Sciatic nerve (tissue), 2 donors: ENCODE results near the gene SMOC2. TPM values are rescaled to one million over a fixed set of nuclear protein-coding genes. Genes with fewer than 3 reads are reported as not detected.
"Not testable (repeated sequence)": the region's sequence is repeated elsewhere in the genome, so short reads cannot be mapped to it uniquely, and the experiment has no call there.

ENCODE experiments used
- ATAC-seq: fragments of 200-7000 bp; cut with Tn5 transposase; one replicate; pipeline ENCODE4 v1.9.1; 2020; ENCODE audit warnings: mild to moderate bottlenecking, moderate library complexity
- DNase-seq: peaks from one replicate; pipeline ENCODE4 v3.0.0-alpha.2; 2020; ENCODE audit warnings: low spot score
- intact Hi-C: fragments of 100-400 bp; cut with DNase I; formaldehyde crosslinking; loops from one replicate; pipeline ENCODE4 v1.14.2; 2022
- total RNA-seq: library from RNA; stranded (reverse); fragmentation: NEBNext Ultra II Directional; extraction: Animal tissue kit (Norgen Biotek cat#: 25700); gene quantifications from one replicate; pipeline ENCODE4 v1.2.1, GENCODE V29; 2021
- donor health status: DM: no; HTN: no; CAD: no.
- donor health status: DM: no; HTN: no; CAD: no.

Gene SMOC2
- total RNA-seq, 1 donor from 2014 or later: 45.6 TPM

- intact Hi-C loops: no loop called here
- peak; percentile 8 for ATAC-seq
- no peak for DNase-seq
These were observed 165.7 kb downstream of the SMOC2 start for GRCh38 chr6:168606722-168607121.

GRCh38 chr6:168607272-168608112, 166.5 kb downstream of the SMOC2 start:
- no peak for DNase-seq
- intact Hi-C loops: no loop called here
- ATAC-seq: peak; percentile 51

GRCh38 chr6:168608113-168608400, 167.1 kb downstream of the SMOC2 start:
- ATAC-seq: no peak
- no peak for DNase-seq
- intact Hi-C loops: no loop called here

GRCh38 chr6:168609026-168609685, 168.2 kb downstream of the SMOC2 start:
- DNase-seq (no peak), ATAC-seq (no peak)
- intact Hi-C loops: no loop called here

GRCh38 chr6:168609914-168610490, 169.0 kb downstream of the SMOC2 start:
- ATAC-seq (no peak), DNase-seq (no peak)
- intact Hi-C loops: no loop called here

GRCh38 chr6:168610966-168611365, 170.0 kb downstream of the SMOC2 start:
- DNase-seq, ATAC-seq, intact Hi-C loops: not testable (repeated sequence)

- ATAC-seq (no peak), DNase-seq (no peak)
- intact Hi-C loops: no loop called here
These were observed 170.7 kb downstream of the SMOC2 start for GRCh38 chr6:168611691-168612090.

GRCh38 chr6:168612586-168612985, 171.6 kb downstream of the SMOC2 start:
- ATAC-seq (no peak), DNase-seq (no peak)
- intact Hi-C loops: no loop called here

- ATAC-seq (no peak), DNase-seq (no peak)
- intact Hi-C loops: no loop called here
These were observed 174.9 kb downstream of the SMOC2 start for GRCh38 chr6:168615837-168616236.

GRCh38 chr6:168616816-168617765, 176.1 kb downstream of the SMOC2 start:
- intact Hi-C loops: no loop called here
- DNase-seq: no peak
- ATAC-seq: peak; percentile 88

- ATAC-seq: no peak
- intact Hi-C loops: no loop called here
- DNase-seq: no peak
These were observed 177.7 kb downstream of the SMOC2 start for GRCh38 chr6:168618546-168619315.

GRCh38 chr6:168619560-168620314, 178.8 kb downstream of the SMOC2 start:
- ATAC-seq (no peak), DNase-seq (no peak)
- intact Hi-C loops: no loop called here

- no peak for ATAC-seq
- DNase-seq: no peak
- intact Hi-C loops: no loop called here
These were observed 179.6 kb downstream of the SMOC2 start for GRCh38 chr6:168620578-168620977.

- no peak for DNase-seq
- ATAC-seq: no peak
- intact Hi-C loops: no loop called here
These were observed 182.8 kb downstream of the SMOC2 start for GRCh38 chr6:168623736-168624135.

GRCh38 chr6:168624540-168624939, 183.6 kb downstream of the SMOC2 start:
- DNase-seq (no peak), ATAC-seq (no peak)
- intact Hi-C loops: no loop called here

- intact Hi-C loops: no loop called here
- ATAC-seq (no peak), DNase-seq (no peak)
These were observed 184.0 kb downstream of the SMOC2 start for GRCh38 chr6:168624948-168625347.

- DNase-seq (no peak), ATAC-seq (peak; percentile 30)
- intact Hi-C loops: no loop called here
These were observed 184.6 kb downstream of the SMOC2 start for GRCh38 chr6:168625602-168626001.

GRCh38 chr6:168626046-168626602, 185.1 kb downstream of the SMOC2 start:
- intact Hi-C loops: no loop called here
- DNase-seq: no peak

More at GRCh38 chr6:168626046-168626602, 185.1 kb downstream of the SMOC2 start:
- no peak for ATAC-seq
